ENCODE measurements around the gene CIPC. TPM values are rescaled to one million over a fixed set of nuclear protein-coding genes. Genes with fewer than 3 reads are reported as not detected.

Gene CIPC
- total and polyA plus RNA-seq, 2 of the 4 experiments (the other 2 are of a cell fraction), result 6.6 to 12.9 TPM

- DNase-seq, result no peak
- H3K23ac ChIP-seq (ENCODE audit: low read depth, low read length), result no peak overlapping the region
- no peaks in the 10 kb centered on the region for H3K9me3 ChIP-seq (ENCODE audit: control insufficient read depth, insufficient read depth, low read length)
- H2BK20ac ChIP-seq (ENCODE audit: low read depth, low read length), result no peak overlapping the region
- dilution Hi-C loops (cut with HindIII; ENCODE audit: low sequenced_read_pairs, unreplicated experiment), result no loop called here
- intact Hi-C loops (cut with micrococcal nuclease), result no loop called here
- 5% methylated on average over 13 of the region's 52 CpGs; no CpG with 5 or more reads in 1 of the 2 experiments for WGBS, 2 experiments (ENCODE audit: extremely low coverage in 2 of 2, insufficient read length in 1 of 2)
- no peak overlapping the region for H4K91ac ChIP-seq (ENCODE audit: insufficient read depth, low read depth, low read length)
- H4K8ac ChIP-seq (ENCODE audit: low read depth in 2 of 2, low read length in 2 of 2), result no peak overlapping the region
- H3K56ac ChIP-seq (ENCODE audit: extremely low read depth, insufficient read depth, low read length), result no peak overlapping the region
- no peaks in the 10 kb centered on the region for H3K9me1 ChIP-seq (ENCODE audit: insufficient read depth, low read length)
- TF ChIP-seq MAZ (IDR thresholded peaks at IDR 0.05; ENCODE audit: borderline replicate concordance, low read depth, low read length), result no peak
- no peak for TF ChIP-seq POLR2A (IDR thresholded peaks at IDR 0.05; ENCODE audit: low read depth, low read length)
- no peak for TF ChIP-seq USF2 (IDR thresholded peaks at IDR 0.05; ENCODE audit: low read depth, low read length)
- TF ChIP-seq SMC3 (IDR thresholded peaks at IDR 0.05; ENCODE audit: low read depth, low read length), result 0 out of 2 replicates have a peak, but pooled peaks have one; percentile 6
- TF ChIP-seq CTCF (conservative IDR thresholded peaks at IDR 0.05; ENCODE audit: low read depth, low read length), result peak; percentile 40
- TF ChIP-seq BHLHE40 (IDR thresholded peaks at IDR 0.05; ENCODE audit: low read depth, low read length), result no peak; the same call in 1 of the 2 replicates
- no peak for TF ChIP-seq ELK1 (IDR thresholded peaks at IDR 0.05; ENCODE audit: borderline replicate concordance, low read depth, low read length)
- no peak for TF ChIP-seq RCOR1 (IDR thresholded peaks at IDR 0.05; ENCODE audit: insufficient replicate concordance, low read length)
- TF ChIP-seq RAD21 (IDR thresholded peaks at IDR 0.05; ENCODE audit: low read length), result peak; percentile 38; the same call in 1 of the 2 replicates
- TF ChIP-seq CEBPB (IDR thresholded peaks at IDR 0.05; ENCODE audit: low read depth, low read length), result no peak
- no peak overlapping the region for H2BK5ac ChIP-seq (ENCODE audit: low read depth, low read length, poor library complexity, severe bottlenecking)
- in situ Hi-C loops (cut with MboI; ENCODE audit: low sequenced_read_pairs), result no loop called here
- ChIA-PET POLR2A (ENCODE audit: unreplicated experiment) (no interaction called here), CTCF (interaction anchor here (0.6 kb wide), 1 partner anchor 10 kb away, joined by 3 read pairs; no protein-coding TSS in a partner anchor)
- H3K4ac ChIP-seq (ENCODE audit: low read depth, low read length), result no peak overlapping the region
- no peak overlapping the region for H3K4me3 ChIP-seq (ENCODE audit: insufficient read depth, low read depth, low read length)
- no peak overlapping the region for H3K27ac ChIP-seq (ENCODE audit: insufficient read depth, low read length)
- no peak overlapping the region for H2BK120ac ChIP-seq (ENCODE audit: low read depth, low read length)
- H3K36me3 ChIP-seq (ENCODE audit: control insufficient read depth, insufficient read depth, low read length), result no peaks in the 10 kb centered on the region
- no peak overlapping the region for H2BK15ac ChIP-seq (ENCODE audit: low read depth, low read length)
- no peak overlapping the region for H3K18ac ChIP-seq (ENCODE audit: low read depth, low read length)
- ATAC-seq (ENCODE audit: low read depth), result peak; percentile 60
- H2AK5ac ChIP-seq (ENCODE audit: low read depth, low read length), result no peak overlapping the region
- no peaks in the 10 kb centered on the region; the same call in 1 of the 2 replicates for H3K4me1 ChIP-seq (ENCODE audit: control insufficient read depth, insufficient read depth, low read length)
- no peak overlapping the region for H3K14ac ChIP-seq (replicated peaks; ENCODE audit: low read depth, low read length)
- H3K9ac ChIP-seq (ENCODE audit: low read depth, low read length), result no peak overlapping the region
- no peaks in the 10 kb centered on the region for H4K20me1 ChIP-seq (ENCODE audit: insufficient read depth, low read length)
- no peak overlapping the region for H4K5ac ChIP-seq (ENCODE audit: low read depth, low read length)
- peaks cover 70% of the 10 kb centered on the region for H3K27me3 ChIP-seq (ENCODE audit: control insufficient read depth, insufficient read depth, low read length)
- H2AK9ac ChIP-seq (replicated peaks; ENCODE audit: low read depth, low read length, poor library complexity), result no peak overlapping the region
- no TSS peak for BruUV-seq (replicated peaks)
- H3K79me1 ChIP-seq (ENCODE audit: low read depth in 1 of 2, low read length in 2 of 2), result no peaks in the 10 kb centered on the region
- no peak overlapping the region; the same call in 1 of the 2 replicates for H3K4me2 ChIP-seq (ENCODE audit: low read depth, low read length)
- peak overlapping the region; percentile 68 for H2AFZ ChIP-seq (replicated peaks; ENCODE audit: low read length, poor library complexity)
Measured at GRCh38 chr14:77139540-77140358, 41.7 kb downstream of the CIPC start.

Measured in IMR-90 (cell line).